HG02885 (cell line): ENCODE measurements around the gene ZNF189.

Experiments
- ATAC-seq: cut with Tn5 transposase; IDR thresholded peaks from one replicate; pipeline ENCODE4 v1.9.1; 2021; ENCODE audit warnings: mild to moderate bottlenecking; ENCODE audit not compliant: unreplicated experiment, poor library complexity

ZNF189 gene

DNA sequence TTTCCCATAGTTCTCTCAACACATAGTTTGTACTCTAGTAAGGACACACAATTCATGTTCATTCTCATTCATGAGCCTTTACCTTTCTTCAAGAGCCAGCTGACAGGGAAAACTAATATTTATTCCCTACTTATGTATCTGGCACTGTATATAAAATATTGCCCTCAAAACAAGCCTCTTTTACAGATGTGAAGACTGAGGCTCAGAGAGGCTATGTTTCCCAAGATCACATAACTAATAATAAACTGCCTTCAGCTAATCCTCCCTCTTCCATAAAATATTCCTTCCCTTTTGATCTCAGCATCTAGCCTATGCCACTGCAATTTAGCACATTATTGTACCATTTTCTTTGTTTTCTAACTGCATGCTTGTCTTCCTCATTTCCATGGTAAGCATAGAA, 18.7 kb downstream of the ZNF189 start:
- ATAC-seq: no peak

DNA sequence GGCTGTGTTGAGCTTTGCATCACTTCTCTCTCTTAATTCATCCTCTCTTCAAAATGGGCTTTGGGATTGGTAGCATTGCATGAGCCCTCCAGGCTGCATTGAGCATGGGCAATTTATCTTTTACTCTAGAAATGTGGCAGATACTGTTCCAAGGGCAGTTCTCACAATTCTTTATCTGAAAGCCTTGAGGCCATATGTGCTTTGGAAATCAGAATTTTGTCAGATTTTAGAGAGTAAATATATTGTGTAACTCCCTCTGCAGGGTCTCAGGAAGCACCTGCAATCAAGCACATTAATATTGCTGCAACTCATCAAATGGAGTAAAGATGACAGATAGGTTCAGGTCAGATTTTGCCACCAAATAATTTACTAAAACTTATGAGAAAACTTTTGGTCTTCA, 19.3 kb downstream of the ZNF189 start:
- no peak for ATAC-seq

DNA sequence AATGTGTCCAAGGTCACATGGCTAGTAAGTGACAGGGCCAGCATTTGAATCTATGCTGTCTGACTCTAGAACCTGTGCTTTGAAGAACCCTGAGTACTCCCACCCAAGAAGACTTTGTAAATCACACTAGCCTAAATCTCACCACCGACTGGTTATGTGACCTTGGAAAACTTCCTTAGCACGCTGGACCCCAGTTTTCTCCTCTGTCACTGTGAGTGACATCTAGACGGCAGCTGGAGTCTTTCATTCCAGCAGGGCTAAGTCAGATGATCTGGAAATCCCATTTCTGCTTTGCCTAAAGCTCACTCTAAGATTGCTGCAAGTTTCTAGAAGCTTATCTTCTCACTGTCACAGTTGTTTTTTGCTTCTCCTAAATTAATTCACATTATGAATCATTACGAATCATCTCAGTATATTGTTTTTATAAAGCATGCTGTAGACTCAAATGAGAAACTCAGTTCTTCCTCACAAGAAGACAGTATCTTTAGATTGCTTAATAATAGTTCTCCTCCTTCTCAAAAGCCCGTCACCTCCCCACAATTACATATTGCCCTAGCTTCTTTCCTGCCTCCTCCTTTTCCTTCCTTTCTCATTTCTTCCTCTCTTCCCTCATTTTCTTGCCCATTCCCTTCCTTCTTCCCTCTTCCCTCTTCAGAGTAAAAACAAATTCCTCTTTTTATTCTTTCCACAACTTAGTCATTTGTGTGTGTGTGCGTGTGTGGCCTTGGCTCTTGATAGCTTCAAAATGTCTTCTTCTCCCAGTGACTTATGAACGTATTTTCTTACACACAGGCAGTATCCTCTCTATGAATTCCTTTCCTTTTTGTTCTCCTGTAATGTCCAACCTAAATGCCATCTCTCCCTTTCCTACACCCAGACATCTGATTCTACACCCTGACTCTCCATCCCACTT, 20.1 kb downstream of the ZNF189 start:
- ATAC-seq: no peak

DNA sequence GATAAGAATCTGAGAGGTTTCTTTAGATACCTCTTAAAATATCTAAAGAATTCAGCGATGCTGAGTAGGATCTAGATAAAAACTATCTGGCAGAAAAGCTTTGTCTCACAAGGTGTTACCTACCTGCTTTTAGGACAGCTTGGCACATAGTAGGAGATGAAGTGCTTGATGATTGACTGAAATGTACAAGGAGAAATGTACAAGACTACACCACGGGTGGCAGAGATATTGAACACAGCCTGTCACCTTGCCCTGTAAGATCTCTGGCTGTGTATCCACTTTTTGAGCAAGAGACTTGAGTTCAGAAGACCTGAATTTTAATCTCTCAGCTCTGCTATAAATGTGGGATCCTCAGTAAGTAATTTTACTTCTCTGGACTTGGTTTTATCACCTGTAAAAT, 21.2 kb downstream of the ZNF189 start:
- no peak for ATAC-seq

DNA sequence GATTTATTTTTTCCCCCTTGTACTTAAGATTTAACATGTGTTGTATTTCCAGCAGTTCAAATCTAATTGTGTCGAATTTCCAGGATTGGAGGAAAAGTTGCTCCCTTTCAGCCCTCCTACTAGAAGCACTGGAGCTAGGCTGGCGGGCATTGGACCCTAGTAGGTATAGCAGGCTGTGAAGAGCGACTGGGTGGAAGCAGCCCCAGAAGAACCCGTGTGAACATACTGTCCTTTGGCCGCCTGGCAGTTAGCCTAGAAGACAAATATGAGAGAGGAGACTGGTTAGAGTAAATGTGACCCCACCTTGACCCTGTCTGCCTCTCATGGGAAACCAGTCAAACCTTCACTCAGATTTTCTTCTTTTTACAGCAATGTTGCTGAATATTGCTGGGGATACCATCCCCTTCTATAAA, 23.0 kb downstream of the ZNF189 start:
- no peak for ATAC-seq

DNA sequence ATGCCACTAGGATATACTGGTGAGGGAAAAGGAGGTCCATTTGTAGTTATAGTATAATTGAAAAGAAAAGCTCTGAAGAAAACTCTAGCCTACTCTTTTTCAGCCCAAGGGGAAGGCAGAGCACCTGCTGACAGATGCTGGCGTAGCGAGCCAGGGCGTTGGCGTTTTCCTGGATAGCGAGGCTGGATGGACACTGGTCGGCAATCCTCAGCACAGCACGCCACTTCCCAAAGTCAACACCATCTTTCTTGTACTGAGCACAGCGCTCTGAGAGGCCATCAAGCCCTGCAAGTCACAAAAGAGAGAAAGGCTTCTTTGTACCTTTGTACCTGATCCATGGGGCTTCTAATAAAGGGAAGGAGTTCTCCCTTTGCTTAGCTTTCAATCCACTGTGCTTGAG, 28.7 kb downstream of the ZNF189 start:
- ATAC-seq: no peak

DNA sequence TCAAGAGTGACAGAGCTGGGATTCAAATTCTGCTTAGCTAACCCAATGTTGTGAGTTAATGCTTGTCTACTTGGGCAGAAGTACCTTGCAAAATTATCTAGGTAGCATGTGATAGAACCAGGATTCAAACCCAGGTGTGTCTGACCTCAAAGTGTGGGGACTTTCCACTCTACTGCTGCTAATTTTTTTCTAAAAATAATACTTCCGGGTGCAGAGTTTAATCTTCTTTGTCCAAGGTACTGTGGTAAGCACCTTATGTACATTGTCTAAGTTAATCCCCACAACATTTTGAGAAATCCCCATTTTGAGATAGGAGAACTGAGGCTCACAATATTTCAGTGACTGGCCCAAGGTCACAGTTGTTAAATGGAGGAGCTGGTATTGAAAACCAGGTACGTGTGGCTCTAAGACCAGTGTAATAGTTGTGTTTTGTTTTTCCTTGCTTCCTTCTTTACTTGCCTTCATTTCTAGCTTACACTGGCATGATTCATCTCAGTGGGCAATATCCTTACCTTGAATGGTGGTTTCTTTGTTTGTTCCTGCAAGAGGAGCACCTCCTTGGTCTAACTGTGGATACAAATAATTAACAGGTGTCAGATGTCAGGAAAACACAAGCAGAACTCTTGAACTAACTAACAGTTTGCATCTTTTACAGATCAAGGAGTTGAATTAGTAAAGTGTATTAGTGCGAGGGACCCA, 29.5 kb downstream of the ZNF189 start:
- peak; percentile 82 for ATAC-seq

DNA sequence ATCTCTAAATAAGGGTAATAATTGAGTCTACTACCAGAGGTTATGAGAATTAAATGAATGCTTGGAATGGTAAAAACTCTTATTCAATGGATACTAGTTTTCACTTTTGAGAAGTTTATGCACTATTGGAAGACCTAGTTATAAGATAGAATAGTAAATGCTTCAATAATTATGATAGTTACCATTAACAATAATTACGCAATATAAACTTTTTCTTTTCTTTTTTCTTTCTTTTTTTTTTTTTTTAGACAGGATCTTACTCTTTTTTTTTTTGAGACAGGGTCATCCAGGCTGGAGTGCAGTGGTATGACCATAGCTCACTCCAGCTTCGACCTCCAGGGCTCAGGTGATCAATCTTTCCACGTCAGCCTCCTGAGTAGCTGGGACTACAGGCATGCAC, 30.3 kb downstream of the ZNF189 start:
- ATAC-seq: no peak

DNA sequence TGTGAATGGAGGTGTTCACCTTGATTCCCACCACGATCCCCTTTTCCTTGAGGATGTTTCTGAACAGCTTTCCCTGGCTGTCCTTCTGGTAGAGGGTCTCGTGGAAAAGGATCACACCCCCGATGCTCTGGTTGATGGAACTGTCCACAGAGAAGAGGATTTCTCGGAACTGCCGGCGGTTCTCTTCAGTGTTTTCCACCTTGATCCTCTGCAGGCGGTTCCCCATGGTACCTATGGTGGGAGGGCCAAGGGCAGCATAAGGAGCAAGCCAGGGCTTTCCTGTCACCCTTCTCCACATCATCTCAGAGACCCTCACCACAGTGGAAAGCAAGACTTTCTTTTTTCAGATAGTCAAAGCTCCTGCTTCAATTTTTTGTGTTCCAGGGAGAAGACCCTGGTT, 31.1 kb downstream of the ZNF189 start:
- no peak for ATAC-seq

DNA sequence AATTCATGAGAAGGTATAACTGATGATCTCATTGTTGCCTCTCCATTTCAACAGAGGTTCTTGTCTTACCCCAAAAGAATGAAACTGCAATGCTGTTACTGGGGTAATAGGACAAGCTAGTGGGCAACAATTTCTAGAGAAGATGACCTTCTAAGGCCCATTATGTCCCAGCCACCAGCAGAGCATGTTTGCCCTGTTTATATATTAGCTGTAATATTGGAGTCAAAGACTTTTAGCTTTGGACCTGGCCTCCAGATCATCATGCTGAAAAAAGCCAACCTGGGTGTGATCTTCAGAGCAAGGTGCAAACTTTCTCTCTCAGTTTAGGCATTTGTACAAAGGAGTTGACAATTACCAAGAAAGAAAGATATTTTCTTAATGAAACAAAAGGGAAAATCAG, 33.5 kb downstream of the ZNF189 start:
- ATAC-seq: no peak

DNA sequence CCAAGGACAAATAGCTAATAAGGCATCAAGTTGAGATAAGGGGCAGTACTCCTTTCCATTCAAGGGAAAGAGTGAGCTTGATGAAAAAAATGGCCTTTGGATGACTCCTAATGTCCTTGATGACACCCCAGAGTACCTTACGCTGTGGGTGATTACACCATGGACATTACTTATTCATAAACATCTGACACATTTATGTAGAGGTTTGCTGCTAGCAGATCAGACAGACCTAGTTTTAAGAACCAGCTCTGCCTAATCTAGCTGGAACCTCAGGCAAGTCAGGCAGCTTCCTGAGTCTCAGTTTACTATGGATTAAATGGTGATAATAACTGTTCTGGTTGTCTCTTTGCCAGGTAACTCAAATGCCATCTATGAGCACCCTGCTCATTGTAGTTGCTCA, 34.1 kb downstream of the ZNF189 start:
- no peak for ATAC-seq

DNA sequence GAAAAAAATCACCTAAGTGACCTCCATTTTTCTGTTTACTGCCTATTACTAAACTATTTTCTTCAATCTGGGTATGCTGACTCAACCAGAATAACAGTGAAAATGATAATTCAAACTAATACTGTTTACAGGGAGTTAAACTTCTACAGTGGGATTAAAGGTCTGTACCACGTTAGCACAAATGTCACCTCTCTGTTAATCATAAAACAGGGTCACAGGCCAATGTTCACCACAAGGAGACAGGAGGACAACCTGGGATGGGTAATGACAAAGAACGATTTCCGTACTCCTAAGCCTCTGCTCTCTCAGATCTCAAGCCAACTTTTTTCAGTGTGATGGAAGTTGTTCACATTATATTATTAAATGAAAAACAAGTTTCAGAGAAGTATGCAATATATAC, 34.6 kb downstream of the ZNF189 start:
- no peak for ATAC-seq

DNA sequence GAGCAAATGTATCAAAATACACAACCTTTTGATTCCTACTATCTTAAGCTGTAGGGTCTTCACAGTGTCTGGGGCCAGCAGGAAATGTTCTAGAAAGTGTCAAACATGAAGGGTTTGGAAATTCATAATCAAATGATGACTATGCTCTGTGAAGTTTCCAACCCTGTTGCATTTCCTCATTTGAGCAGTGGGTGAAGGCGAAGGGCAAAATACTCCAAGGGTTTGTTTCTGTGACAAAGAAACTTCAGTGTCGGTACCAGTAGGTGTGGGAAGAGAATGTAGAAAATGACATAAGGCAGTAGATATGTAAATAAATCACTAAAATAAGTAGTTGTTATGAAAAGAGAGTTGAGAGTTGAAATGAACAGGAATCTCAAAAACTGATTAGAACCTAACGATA, 36.3 kb downstream of the ZNF189 start:
- peak; percentile 40 for ATAC-seq

DNA sequence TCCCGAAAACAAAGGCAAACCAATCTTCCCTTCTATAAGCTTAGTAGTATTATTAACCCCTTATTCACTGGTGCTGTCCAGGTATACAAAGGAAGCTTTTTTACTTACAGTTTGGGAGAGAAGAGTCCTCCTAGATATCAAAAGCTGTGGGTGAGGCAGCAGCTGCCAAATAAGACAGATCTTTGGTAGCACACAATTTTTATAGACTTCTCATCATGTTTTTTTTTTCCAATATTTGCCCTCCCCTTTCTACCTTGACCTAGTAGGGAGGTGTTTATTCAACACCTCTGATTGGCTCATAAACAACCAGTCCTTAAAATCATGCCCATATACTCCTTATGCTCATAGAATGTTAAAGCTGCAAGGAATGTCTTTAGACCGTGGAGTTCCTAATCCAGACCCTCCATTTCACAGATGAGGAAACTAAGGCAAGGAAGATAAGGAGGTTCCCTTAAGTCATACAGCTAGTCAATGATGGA, 37.0 kb downstream of the ZNF189 start, which contains the start of gene ALDOB:
Gene ALDOB, minus strand, starts transcription at position 174 of the 479 bp plus-strand sequence. CDS start 4,887 bp downstream, outside the sequence.
- no peak for ATAC-seq

DNA sequence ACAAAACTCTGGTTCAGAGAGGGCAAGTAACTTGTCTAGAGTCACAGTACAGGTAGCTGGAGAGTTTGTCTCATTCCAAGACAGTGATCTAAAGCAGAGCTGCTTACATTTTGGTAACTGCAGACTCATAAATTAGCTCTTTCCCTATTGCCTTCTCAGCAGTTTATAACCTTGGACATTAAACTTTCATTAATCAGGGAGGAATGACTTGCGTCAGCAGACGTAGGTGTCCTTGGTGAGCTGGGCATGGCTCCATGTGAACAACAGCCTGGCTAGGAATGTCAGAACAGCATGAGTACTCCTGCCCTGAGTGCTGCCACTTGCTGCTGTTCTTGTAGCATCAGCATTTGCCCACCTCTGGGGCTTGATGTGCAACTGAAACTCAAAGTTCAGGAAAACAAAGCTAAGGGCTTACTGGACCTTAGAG, 39.2 kb downstream of the ZNF189 start:
- ATAC-seq: no peak

DNA sequence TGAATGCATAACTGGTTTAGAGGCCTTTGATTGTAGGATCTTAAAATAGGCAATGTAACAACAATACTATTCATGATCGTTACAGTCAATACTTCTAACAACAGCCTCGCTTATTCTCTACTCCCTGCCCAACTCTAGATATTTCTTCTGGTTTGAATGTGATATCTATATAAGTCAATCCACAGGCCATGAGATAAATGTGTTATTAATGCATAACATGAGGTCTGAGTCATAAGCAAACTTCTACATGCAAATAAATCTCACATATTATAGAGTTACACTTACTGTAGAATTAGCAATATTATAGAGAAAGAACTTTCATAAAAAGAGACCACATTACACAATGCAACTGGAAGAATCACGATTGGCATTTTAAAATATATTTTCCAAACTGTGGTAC, 39.9 kb downstream of the ZNF189 start:
- no peak for ATAC-seq

DNA sequence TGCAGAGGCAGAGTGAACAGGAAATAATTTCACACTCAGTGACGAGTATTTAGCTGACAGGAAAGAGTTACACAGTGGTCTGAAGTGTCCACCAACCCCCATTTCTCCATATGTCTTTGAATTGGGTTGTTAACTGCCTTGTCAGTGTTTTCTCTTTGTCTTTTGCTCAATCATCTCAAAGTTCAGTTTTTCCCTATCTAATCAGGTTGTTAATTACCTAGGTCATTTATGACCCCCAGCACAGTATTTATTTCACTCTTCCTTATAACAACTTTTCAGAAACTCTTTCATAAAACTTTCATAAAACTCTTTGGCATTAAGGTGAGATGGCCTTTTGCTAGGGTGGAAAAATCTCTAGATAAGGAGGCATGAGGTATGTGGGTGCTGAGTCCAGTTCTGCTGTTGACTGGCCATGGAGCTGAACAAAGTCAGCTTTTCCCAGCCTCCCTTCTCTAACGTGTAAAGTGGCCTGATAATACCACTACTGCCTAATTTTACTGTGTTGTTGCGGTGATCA, 42.1 kb downstream of the ZNF189 start:
- no peak for ATAC-seq

DNA sequence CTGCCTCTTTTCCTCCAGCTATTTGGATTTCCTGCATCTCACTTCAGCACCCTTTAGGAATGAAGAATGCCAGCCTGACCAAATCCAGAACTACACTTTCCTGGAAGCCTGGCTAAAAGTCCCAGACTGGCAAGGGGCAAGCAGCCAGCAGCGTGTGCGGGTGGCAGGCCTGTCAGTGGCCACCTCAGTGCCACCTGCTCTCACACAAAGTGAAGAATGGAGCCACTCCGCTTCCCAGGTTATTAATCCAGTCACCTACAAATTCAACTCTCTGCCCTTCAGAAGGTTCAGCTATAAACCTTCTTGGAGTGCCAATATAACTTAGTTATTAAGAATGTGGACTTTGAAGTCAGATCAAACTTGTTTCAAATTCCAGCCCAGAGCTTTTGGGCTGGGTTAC, 43.7 kb downstream of the ZNF189 start:
- ATAC-seq: no peak

DNA sequence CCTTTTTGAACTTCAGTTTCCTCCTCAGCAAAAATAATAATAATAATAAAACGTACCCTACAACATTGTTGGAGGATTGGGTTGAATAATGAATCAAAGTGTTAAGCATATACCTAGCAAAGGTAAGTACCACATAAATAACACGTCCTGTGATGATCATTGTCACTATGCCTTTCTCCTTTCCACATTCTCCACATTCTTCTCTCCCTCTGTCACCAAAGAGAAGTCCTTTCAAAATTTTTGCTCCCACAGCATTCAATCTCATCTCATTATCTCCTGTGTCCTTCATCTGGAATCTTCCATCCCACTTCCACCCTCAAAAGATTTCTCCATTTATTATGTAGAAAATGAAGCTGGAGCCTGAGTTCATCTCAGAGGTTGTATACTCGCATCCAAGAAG, 44.1 kb downstream of the ZNF189 start:
- no peak for ATAC-seq

DNA sequence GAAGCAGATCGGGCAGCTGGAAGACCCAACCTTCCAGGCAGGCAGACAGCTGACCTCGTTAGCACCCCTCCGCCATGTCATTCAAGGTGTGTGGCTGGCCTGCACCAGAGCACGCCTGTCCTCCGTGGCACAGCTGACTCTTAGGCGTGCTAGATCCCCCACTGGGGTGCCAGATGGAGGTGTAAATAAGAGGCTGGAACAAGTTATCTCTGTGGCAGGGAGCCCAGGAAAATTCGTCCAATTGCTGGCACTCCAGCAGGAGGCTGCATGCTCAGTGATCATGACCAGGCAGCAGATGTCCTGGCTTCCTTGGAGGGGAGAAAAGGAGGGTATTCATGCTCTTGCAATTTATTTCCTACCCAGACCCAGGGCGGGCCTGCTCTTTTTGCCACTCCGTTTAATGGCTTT, 44.7 kb downstream of the ZNF189 start:
- ATAC-seq: no peak

DNA sequence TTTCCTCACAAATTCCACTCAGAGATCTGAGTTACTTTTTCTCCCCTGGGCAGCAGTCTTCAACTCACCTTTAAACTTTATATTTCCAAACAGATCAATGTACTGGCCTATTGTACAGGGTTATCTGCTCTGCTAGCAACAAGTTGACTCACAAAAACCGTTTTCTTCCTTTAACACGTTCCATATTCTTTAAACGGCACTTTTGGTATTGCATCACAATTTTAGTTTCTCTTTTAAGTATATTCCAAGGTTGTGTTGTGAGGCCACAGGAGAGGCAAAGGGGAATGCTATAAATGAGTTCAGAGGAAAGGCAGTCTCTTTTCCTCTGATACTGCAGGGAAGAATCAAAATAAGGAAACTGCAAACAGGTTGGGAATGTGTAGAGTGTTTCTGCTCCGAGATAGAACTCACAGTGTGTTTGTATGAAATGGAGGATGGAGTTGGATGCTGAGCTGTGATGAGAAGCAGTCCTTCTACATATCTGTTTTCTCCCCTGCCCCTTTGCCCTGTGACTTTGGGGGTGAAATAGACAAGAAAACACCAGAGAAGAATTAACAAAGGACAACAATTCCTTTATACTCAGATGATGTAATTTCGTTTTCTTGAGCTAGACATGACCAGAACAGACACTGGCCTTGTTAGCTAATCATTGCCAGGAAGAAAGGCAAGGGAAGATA, 46.8 kb downstream of the ZNF189 start:
- ATAC-seq: no peak
